IMR-90 (cell line): ENCODE measurements around the gene MGAT3.

ENCODE experiments used
- CEBPB ChIP-seq: IDR thresholded peaks from 2 replicates; pipeline ENCODE4 v1.6.1; 2012; ENCODE audit warnings: low read depth, low read length, improper control_type of control experiment
- CHD1 ChIP-seq: IDR thresholded peaks from 2 replicates; pipeline ENCODE4 v1.6.1; 2012; ENCODE audit warnings: low read depth, low read length, improper control_type of control experiment
- MXI1 ChIP-seq: IDR thresholded peaks from 2 replicates; pipeline ENCODE4 v1.6.1; 2012; ENCODE audit warnings: low read depth, mild to moderate bottlenecking, low read length, moderate library complexity, borderline replicate concordance
- POLR2A ChIP-seq: IDR thresholded peaks from 2 replicates; pipeline ENCODE4 v1.6.1; 2012; ENCODE audit warnings: mild to moderate bottlenecking, low read depth, low read length
- RCOR1 ChIP-seq: IDR thresholded peaks from 2 replicates; pipeline ENCODE4 v1.6.1; 2012; ENCODE audit warnings: mild to moderate bottlenecking, low read length, improper control_type of control experiment; ENCODE audit not compliant: insufficient replicate concordance
- TF ChIP-seq, protein P1 (sequence below): conservative IDR thresholded peaks from 2 replicates; pipeline ENCODE4 v1.5.1; 2012; ENCODE audit warnings: mild to moderate bottlenecking, low read depth, low read length, improper control_type of control experiment

DNA sequence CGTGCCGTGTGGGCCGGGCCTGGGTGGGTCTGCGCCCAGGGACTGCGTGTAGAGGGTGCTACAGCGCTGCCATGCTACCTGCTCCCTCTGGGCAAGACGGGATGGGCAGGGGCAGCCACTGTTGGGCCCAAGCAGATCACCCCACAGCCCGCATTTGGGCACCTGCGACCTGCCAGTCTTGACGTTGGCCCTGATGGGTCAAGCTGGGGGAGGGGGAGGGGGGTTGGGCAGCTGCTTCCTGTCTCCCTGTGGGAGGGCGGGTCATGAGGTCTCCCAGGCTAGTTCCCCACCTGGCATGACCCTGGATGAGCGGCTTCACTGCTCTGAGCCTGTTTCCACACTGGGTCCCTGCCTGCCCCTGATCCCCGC lies 78.5 kb downstream of the MGAT3 start:
- TF ChIP-seq CHD1 (no peak), RCOR1 (no peak), POLR2A (no peak), CEBPB (no peak), MXI1 (no peak)
- TF ChIP-seq, protein P1, sequence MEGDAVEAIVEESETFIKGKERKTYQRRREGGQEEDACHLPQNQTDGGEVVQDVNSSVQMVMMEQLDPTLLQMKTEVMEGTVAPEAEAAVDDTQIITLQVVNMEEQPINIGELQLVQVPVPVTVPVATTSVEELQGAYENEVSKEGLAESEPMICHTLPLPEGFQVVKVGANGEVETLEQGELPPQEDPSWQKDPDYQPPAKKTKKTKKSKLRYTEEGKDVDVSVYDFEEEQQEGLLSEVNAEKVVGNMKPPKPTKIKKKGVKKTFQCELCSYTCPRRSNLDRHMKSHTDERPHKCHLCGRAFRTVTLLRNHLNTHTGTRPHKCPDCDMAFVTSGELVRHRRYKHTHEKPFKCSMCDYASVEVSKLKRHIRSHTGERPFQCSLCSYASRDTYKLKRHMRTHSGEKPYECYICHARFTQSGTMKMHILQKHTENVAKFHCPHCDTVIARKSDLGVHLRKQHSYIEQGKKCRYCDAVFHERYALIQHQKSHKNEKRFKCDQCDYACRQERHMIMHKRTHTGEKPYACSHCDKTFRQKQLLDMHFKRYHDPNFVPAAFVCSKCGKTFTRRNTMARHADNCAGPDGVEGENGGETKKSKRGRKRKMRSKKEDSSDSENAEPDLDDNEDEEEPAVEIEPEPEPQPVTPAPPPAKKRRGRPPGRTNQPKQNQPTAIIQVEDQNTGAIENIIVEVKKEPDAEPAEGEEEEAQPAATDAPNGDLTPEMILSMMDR = no peak
